Fibroblast of peridontal ligament (primary cell): Measurements from ENCODE around the gene CHML.

Experiments
- DNase-seq: peaks from one replicate; pipeline ENCODE4 v3.0.0-alpha.2; 2010; ENCODE audit errors: extremely low read depth

CHML gene

DNA sequence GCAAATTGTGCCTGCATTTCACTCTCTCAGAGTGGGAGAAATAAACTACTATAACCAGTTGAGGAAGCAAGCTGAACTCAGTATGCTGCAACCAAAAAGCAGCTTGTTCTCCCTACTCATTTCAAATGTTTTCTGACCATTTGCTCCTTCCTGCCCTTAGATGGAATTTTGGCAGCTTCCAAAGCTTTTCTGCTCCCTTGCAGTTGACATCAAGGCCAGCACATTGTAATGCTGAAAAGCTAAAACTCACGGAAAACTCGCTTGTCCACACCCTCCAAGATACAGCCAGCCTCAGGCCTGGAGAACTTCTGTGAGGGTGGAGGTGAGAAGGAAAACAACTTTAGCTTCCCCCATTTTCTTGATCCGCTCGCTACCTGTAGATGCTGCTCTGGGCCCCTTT, 5.0 kb upstream of the CHML start:
- peak; percentile 13 for DNase-seq

DNA sequence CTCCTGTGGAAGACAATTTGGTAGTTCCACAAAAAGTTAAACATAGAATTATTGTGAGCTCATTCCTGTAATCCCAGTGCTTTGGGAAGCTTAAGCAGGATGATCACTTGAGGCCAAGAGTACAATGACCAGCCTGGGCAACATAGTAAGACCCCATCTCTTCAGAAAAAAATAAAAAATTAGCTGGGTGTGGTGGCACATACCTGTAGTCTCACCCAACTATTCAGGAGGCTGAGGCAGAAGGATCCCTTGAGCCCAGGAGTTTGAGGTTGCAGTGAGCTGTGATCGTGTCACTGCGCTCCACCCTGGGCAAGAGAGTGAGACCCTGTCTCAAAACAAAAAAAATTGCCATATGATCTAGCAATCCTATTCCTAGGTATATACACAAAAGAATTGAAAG, 4.1 kb upstream of the CHML start:
- no peak for DNase-seq

DNA sequence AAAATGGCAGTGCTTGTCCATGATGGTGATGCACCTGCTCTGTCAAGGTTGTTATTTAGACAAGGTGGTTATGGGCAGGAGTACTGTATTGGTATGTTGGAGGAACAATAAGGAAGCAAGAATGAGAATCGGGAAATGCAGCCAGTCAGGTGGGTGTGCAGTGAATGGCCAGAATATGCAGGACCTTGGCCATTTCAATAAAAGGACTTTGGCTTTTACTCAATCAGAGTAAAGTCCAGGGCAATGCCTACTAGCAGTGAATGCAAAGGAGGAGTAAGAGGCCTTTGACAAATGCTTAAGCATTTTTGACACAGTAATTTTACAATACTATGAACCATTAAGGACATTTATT, 2.4 kb upstream of the CHML start:
- DNase-seq = no peak

DNA sequence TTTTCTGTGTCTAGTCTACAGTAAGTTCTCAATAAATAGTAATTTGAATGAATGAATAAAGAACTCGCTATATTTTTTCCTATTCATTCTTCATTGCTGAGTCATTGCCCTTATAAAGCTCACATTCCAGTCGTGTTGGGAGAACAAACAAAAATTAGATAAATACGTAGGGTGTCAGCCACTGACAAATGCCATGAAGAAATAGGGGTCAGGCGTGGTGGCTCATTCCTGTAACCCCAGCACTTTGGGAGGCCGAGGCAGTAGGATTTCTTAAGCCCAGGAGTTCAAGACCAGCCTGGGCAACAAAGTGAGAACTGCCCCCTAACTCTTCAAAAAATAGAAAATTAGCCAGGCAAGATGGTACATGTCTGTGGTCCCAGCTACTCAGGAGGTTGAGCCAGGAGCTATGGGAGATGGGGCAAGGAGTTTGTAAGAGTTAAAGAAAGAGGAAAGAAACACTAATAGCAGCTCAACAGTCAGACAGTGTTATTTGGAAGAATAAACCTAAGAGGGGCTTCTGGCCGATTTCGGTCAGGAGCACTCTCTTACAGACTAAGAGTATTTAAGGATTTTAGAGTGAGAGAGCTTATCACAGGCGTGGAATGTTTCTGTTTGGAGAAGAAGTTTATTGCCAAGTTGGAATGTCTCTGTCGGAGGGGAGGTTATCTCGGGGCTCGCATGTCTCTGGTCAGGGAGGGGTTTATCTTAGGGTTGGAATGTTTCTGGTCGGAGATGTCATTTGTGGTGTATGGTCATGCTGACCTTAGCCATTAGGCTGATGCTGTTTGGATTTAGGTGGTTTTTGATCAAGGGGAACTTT, 1.8 kb upstream of the CHML start:
- DNase-seq = no peak

DNA sequence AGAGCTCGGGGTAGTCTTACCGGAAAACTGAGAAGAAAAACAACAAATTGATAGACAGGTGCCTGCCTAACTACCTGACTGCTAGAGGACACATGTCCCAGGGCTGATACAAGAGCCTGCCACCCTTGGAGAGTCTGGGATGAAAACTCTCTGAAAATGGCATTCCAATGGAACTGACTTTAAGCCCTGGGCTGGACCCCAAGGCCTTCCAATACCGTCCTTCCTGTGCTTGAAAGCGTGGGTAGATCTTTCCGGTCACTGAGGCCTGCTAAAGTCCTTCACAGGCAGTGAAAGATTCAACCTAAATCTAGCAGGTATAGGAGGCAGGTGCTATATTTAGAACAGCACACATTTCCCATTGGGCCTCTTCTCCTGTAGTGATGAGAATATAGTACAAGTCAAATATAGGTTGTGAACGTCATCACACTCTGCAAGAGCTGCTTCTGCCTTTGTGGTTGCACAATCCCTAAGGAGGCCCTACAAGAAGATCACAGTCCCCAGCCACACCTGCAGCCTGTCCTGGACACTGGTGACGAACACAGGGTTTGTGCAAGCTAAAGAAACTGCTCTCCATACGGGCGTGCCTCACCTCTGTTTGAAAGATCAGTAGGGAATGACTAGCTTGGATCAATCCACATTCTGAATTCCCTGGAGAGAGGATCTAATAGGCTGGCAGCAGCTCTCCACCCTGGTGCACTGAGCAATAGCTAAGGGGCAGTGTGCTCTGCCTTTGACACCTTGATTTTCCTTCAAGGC, 876 bp upstream of the CHML start:
- no peak for DNase-seq

DNA sequence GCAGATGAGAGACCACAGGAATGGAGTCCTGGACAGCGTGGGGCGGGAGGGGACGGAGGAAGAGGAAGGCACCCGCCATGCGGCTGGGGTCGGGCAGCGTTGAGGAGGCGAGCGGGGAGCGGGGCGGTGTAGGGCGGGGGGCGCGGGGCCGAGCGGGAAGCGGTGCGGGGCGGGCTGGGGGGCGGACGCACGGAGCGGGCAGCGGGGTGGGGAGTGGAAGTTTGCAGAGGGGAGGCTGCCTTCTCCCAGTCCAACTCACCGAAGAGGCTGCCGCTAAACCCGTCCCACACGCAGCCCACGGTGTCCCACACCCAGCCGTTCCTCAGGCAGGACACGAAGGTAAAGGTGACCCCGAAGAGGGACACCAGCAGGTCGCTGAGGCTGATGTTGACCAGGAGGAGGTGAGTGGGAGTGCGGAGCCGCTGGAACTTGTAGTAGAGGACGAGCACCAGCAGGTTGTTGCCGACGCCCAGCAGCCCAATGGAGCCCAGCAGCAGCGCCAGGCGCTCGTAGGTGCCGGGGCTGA, 483 bp downstream of the CHML start:
- no peak for DNase-seq

DNA sequence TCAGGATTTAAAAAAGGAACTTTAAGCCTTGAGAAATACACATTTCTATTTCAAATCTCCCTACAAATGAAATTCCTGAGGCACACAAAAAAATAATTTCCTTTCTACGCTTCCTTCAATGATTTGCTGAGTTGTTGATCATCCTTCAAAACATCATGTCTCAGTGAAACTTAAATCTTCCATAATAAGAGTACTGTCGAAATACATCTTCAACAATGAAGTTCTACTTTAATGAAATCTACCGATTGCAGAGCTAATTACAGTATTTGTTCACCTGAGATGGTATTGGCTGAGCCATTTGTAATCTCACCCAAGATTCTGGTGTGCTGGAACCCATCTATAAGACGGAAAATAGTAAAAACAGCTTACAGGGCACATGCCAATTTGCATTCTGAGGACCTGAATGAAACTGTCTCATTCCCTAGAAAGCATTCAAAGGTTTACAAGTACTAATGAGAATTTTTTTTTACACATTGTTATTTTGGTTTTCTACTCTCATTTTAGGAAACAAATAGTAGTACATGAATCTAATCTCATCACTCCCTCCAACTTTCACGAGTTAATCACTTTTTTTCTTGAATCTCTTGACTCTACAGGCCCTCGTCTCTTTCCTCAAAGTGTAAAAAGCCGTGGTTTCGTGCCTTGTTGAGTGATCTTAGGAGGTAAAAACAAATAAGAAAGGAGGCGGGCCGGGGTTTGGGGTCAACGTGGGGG, 1.1 kb downstream of the CHML start:
- DNase-seq = no peak

DNA sequence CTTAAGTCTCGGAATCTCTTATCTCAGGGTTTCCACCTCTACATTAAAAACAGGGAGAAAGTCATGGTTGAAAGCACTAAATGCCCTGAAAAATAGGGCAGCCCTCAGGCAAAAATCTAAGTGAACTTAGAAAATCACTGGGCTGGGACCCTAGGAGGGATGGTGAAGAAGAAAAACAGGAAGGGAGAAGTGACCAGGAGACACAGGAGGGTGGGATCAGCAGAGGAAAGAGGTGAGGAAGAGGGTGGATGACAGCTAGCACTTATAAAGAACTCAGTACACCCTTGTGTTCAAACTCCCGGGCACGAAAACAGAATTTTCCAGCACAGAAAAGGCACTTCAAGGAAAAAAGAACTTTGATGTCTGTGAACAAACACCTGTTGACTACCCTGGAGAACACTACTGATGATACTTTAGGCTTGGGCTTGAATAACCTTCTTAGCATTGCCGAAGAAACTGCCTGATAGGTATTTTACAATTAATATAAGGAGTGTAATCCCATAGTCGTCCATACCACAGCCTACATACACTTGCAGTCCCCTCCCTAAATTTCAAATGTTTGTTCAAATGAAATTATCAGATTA, 2.0 kb downstream of the CHML start:
- no peak for DNase-seq

DNA sequence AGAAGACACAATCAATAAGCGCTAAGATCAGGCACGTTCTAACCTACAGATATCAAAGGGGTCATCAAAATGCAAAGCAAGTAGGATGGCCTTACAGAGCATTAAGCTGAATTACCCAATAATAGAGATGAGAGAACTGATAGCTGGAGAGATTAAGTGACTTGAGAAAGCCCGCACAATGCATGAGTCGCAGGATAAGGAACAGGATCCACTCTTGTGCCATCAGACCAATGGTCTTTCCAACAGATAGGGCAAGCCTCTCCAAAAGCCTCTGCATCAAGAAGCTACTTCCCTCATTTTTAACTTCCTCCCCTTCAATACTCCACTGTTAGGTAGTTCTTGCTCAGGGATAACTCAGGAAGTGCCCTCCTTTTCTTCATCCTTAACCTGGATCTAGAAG, 2.6 kb downstream of the CHML start:
- DNase-seq = no peak

DNA sequence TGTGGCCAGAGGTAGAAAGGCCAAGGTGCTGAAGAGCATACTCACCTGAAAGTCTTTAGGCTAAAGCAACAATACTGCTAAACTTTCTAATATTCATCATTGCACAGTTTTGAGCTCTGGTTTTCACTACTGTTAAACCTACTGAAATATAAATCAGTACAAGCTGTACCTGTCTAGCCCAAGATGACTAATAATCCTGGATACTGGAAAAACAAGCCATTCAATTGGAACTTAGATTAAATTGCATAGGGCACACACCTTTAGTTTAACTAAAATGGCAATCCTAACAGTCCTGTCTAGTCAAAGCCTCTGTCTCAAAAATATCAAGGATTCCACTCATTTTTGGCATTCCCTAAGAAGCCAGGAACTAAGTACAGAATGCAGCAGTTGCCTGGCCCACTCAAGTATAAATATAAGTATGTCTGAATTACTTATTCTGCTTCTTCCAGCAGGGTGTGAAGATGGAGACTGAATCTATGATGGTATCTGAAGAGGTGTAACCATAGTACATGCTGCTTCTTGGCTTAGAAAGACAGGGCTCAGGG, 3.1 kb downstream of the CHML start:
- no peak for DNase-seq

DNA sequence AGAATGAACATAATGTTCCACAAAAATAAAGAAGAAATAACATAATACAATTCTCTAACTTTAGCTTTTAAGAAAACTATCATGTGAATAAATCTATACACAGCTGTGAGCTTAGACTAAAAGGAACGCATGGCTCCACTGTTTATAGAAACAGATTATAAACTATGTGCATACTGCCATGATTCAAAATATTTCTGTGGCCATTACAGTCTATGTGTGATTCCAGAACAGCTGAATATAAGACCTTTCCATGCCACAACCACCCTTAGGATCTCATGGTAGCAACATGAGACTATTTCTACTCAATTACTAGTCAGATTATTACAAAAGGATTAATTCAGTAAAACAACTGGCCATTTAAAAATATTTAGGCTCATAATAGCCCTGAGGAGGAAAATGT, 3.9 kb downstream of the CHML start:
- no peak for DNase-seq

DNA sequence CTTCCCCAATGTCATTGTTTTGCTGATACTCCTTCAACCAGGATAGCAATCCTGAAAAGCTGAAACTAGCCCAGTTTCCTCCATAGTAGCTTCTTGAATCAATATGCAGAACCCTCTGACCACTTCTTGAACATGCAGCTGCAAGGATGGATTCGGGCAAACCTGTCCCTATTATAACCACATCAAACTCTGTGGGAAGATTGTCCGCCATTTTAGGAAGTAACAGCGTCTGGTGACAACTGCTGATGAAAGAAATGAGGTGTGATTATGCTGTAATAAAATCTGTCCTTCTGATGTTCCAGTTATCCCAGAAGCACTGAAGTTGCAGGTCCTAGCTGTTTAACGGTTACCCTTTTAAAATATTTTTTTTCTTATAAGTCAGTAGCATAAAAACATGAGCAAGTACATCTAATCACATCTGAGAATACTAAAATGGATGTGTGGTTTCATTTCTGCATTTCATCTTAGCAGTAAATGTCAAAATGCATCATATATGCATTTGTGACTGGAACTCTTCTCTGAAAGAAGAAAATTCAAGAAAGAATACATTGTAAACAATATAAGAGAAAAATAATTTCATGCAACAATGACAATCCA, 4.5 kb downstream of the CHML start:
- DNase-seq = no peak

DNA sequence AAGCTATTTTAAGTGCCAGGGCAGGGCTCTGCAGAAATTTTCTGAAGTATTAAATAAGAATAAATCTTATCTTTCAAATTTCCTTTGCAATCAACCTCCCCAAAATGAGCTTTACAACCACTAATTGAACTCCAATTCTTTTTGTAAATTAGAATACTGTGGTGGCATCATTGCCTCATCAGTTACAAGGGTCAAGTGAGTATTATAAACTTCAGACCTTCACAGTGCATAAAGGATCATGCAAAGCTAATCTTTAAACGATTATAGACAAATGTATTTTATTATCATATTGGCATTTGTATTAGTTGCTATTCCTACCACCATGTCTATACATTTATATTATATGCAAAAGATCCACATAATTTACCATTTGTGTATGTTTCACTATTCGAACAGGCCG, 7.2 kb downstream of the CHML start:
- DNase-seq = no peak

DNA sequence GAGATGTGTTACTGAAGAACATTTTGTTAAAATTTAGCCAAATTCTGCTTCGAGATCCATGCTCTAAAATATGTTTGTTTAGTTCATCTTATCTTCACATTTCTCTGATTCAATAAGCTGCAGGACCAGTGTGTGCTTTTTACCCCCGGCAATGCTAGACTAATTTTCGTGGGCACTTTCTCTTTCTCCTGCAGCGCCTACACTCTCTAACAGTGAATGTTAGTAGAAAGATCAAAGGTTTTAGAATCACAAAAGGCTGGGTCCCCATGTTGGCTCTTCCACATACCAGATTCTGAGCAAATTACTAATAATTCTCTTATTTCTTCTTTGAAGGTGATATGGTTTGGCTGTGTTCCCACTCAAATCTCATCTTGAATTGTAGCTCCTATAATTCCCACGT, 8.5 kb downstream of the CHML start:
- DNase-seq = no peak

DNA sequence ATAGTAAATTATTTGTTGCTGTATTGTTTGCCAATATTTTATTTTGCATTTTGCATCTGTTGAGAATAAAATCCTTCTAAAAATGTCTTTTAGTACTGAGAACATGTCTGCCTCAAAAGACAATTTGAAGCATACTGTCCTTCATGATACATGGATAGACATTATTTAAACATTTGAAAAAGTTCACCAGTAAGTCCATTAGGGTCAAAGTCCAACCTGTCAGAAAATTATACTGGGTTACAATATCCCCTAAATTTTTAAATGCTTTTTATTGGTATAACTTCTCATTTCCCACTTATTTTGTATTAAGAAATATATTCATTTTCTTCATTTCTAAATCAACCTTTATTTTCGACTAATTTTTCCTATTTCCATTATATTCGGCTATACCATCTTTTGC, 9.3 kb downstream of the CHML start:
- DNase-seq = no peak

DNA sequence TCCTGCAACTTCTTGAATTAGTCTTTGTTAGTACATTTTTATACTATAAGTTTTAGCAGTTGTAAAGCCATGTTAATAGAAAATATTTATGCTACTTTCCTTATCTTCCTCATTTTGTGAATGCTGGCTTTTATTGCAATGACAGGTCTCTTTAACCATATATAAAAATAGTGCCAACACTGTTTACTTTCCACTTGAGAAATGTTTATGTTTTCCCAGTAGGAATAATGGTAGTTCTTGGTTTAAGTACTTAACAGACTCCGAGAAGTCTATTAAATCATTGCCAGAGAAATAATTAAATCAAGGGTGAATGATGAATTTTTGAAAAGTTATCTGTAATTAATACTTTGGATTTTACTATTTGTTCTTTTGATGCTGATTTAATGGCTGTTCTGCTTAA, 9.7 kb downstream of the CHML start:
- DNase-seq = no peak

DNA sequence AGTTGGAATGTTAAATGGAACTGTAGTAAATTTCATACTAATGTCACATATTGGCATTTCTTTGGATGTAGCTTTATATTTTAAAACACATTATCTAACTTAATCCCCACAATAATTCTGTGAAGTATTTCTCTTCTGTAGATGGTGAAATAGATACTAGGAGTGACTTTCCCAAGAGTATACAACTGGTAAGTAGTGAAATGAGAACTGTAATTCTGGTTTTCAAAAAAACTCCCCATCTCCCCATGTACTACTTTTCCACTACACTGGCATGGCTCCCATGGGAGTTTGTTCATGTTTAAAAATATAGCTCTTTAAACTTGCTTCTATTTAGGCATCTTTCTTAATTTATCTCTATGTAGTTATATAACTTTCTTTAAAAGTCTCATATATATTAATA, 10.2 kb downstream of the CHML start:
- DNase-seq = no peak

DNA sequence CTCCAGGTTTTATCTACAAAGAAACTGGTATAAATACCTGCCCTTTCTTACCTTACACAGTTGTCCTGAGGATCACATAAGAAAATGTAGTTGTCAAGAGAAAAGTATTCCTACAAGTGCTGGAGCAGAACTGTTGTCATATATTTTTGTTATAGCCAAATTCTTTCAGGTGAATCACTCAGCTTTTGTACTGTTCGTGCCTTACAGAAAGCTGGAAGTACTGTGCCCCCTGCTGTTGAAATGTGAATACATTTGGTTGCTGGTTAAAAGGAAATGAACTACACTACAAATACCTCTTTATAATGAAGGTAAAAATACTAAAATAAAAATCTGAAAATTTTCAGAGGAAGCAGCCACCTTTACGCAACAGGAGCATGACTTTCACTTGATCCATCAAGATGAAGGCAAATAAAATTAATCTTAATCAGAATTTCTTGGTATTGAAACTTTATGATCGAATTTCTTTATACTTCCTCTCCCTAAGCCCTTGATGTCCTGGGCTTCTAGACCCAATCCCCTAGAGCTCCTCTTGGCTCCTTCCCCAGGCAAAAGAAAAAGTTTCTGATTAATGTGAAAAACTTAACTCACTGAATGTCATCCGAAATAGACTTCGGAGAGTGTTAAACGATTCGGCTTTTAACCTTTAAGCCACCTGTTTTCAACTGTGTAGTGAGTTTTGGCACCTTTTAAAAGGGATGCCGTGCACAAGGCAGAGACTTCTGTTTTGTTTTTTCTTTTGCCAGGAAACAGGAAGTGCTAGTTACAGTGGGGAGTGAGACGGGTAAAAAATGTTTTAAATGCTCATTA, 12.5 kb downstream of the CHML start:
- peak; percentile 88 for DNase-seq

DNA sequence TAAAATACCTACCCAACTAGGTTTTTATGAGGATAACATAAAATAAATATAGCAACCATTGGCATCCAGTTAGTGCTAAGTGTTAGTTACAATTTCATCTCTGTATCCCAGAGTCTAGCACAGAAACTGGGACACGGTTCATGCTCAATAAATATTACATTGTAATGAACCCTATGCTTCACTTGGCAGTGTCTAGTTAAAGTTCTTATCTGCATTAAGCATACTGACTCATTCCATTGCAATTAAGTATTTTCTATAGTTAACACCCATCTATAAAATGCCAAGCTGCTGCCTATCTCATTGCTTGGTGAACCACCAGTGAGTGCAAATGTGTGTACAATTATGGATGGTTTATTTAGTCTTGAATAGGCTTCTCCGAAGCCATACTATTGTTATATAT, 15.2 kb downstream of the CHML start:
- DNase-seq = no peak

DNA sequence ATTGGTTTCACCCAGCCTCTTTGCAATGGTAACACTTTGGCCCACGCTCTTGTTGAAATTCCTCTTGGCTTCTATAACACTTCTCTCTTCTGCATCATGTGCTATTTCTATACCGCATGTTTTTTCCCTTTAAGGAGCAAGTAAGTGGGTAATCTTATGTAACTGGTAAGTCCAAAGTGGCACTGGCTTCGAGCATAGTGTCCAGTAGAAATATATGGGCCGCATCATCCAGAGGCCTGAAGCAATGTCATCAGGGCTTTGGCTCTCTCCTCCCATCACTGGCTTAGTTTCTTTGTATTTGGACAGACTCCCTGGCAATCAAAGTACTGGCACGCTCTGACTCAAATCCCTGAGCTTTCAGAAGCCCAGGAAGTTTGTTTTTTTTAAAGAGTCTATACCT, 17.5 kb downstream of the CHML start:
- no peak for DNase-seq

DNA sequence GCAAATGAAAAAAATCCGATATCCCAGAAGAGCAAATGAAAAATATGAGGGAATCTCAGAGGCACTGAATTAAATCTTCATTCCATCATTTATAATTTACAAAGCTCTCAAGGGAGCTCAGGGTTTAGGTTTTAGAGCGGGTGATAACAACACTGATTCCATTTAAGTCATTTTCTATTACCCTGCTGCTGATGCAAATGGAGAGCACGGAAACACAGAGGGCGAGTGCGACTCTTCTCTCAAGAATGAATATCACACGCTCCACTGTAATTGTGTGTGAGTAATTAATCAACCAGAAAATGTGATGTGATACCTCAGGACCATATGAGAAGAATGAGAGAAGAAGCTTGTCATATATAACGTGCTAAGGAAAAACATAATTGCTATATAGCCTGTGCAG, 22.7 kb downstream of the CHML start:
- no peak for DNase-seq
